IMR-90 (cell line): ENCODE results near the gene HAUS7. TPM values are rescaled to one million over a fixed set of nuclear protein-coding genes. Genes with fewer than 3 reads are reported as not detected.

Experiments used
- ATAC-seq: fragments of 200-7000 bp; cut with Tn5 transposase; 2 replicates; pipeline ENCODE4 v1.9.1; 2020; ENCODE audit warnings: low read depth, mild to moderate bottlenecking, moderate library complexity
- BruUV-seq: library from RNA; stranded (reverse); fragments of 400-500 nt; replicated peaks from 2 replicates; lab custom pipeline; 2021; lab: Mats Ljungman, UMichigan
- CTCF ChIA-PET: fragments of 300-600 bp; formaldehyde crosslinking; extraction: SDS; loops from one replicate; lab custom pipeline; 2021; ENCODE audit warnings: antibody characterized with exemption; lab: Yijun Ruan, JAX
- POLR2A ChIA-PET: fragments of 300-600 bp; sonication (Branson Sonifier 250); formaldehyde crosslinking; loops from one replicate; lab custom pipeline; 2022; ENCODE audit warnings: antibody characterized with exemption; ENCODE audit not compliant: unreplicated experiment; lab: Charles Lee
- DNase-seq: peaks from one replicate; pipeline ENCODE4 v3.0.0; 2013
- H2AFZ ChIP-seq: replicated peaks from 2 replicates; pipeline ENCODE3; 2013; ENCODE audit warnings: low read length, mild to moderate bottlenecking; ENCODE audit not compliant: poor library complexity
- H2AK5ac ChIP-seq: 2 replicates; pipeline ENCODE4 v1.6.1; 2013; ENCODE audit warnings: low read depth, low read length, inconsistent platforms
- H2AK9ac ChIP-seq: replicated peaks from 2 replicates; pipeline ENCODE3; 2013; ENCODE audit warnings: mild to moderate bottlenecking, low read depth, low read length, moderate library complexity; ENCODE audit not compliant: poor library complexity
- H2BK120ac ChIP-seq: 2 replicates; pipeline ENCODE4 v1.6.1; 2013; ENCODE audit warnings: low read depth, low read length, inconsistent platforms
- H2BK15ac ChIP-seq: 3 replicates; pipeline ENCODE4 v1.6.1; 2013; ENCODE audit warnings: low read depth, low read length, inconsistent platforms
- H2BK20ac ChIP-seq: 2 replicates; pipeline ENCODE4 v1.6.1; 2013; ENCODE audit warnings: low read depth, mild to moderate bottlenecking, inconsistent platforms, low read length, moderate library complexity
- H2BK5ac ChIP-seq: 2 replicates; pipeline ENCODE4 v1.6.1; 2013; ENCODE audit warnings: mild to moderate bottlenecking, low read depth, low read length, inconsistent platforms; ENCODE audit not compliant: poor library complexity, severe bottlenecking
- H3K14ac ChIP-seq: replicated peaks from 2 replicates; pipeline ENCODE4 v1.6.1; 2013; ENCODE audit warnings: low read depth, low read length, inconsistent platforms
- H3K18ac ChIP-seq: 2 replicates; pipeline ENCODE4 v1.6.1; 2013; ENCODE audit warnings: low read depth, low read length, control low read depth
- H3K23ac ChIP-seq: 2 replicates; pipeline ENCODE4 v1.6.1; 2013; ENCODE audit warnings: low read depth, low read length, inconsistent platforms
- H3K27ac ChIP-seq: 2 replicates; pipeline ENCODE4 v1.5.1; 2013; ENCODE audit warnings: mild to moderate bottlenecking, control low read depth, low read length; ENCODE audit not compliant: insufficient read depth
- H3K27me3 ChIP-seq: 2 replicates; pipeline ENCODE4 v1.6.1; 2013; ENCODE audit warnings: low read length; ENCODE audit not compliant: control insufficient read depth, insufficient read depth
- H3K36me3 ChIP-seq: 2 replicates; pipeline ENCODE4 v1.6.1; 2013; ENCODE audit warnings: low read length, mixed read lengths; ENCODE audit not compliant: control insufficient read depth, insufficient read depth
- H3K4ac ChIP-seq: 2 replicates; pipeline ENCODE4 v1.6.1; 2013; ENCODE audit warnings: low read depth, low read length, inconsistent platforms
- H3K4me1 ChIP-seq: 2 replicates; pipeline ENCODE4 v1.6.1; 2013; ENCODE audit warnings: low read length, mixed read lengths; ENCODE audit not compliant: control insufficient read depth, insufficient read depth
- H3K4me2 ChIP-seq: 2 replicates; pipeline ENCODE4 v1.6.1; 2013; ENCODE audit warnings: low read depth, mild to moderate bottlenecking, control low read depth, low read length, moderate library complexity
- H3K4me3 ChIP-seq: 2 replicates; pipeline ENCODE4 v1.5.1; 2013; ENCODE audit warnings: low read depth, mild to moderate bottlenecking, control low read depth, low read length, moderate library complexity; ENCODE audit not compliant: insufficient read depth
- H3K56ac ChIP-seq: 2 replicates; pipeline ENCODE4 v1.6.1; 2013; ENCODE audit warnings: low read length, inconsistent platforms; ENCODE audit not compliant: insufficient read depth; ENCODE audit errors: extremely low read depth
- H3K79me1 ChIP-seq, 2 experiments: 2 replicates each; pipeline ENCODE4 v1.6.1; 2013; ENCODE audit warnings: low read length in 2 of 2, inconsistent platforms in 1 of 2, low read depth in 1 of 2
- H3K9ac ChIP-seq: 2 replicates; pipeline ENCODE4 v1.6.1; 2013; ENCODE audit warnings: low read depth, low read length, control low read depth
- H3K9me1 ChIP-seq: 2 replicates; pipeline ENCODE4 v1.6.1; 2013; ENCODE audit warnings: low read length, inconsistent platforms; ENCODE audit not compliant: insufficient read depth
- H3K9me3 ChIP-seq: 2 replicates; pipeline ENCODE4 v1.6.1; 2013; ENCODE audit warnings: low read length; ENCODE audit not compliant: control insufficient read depth, insufficient read depth
- H4K20me1 ChIP-seq: 2 replicates; pipeline ENCODE4 v1.6.1; 2013; ENCODE audit warnings: low read length, inconsistent platforms; ENCODE audit not compliant: insufficient read depth
- H4K5ac ChIP-seq: 2 replicates; pipeline ENCODE4 v1.6.1; 2013; ENCODE audit warnings: mild to moderate bottlenecking, low read depth, low read length, control low read depth
- H4K8ac ChIP-seq, 2 experiments: 2 replicates each; pipeline ENCODE4 v1.6.1; 2013; ENCODE audit warnings: low read depth in 2 of 2, low read length in 2 of 2, control low read depth in 1 of 2, inconsistent platforms in 1 of 2
- H4K91ac ChIP-seq: 2 replicates; pipeline ENCODE4 v1.6.1; 2013; ENCODE audit warnings: low read depth, low read length, inconsistent platforms; ENCODE audit not compliant: insufficient read depth
- BHLHE40 ChIP-seq: fragments of 150-350 bp; IDR thresholded peaks from 2 replicates; pipeline ENCODE4 v1.6.1; 2016; ENCODE audit warnings: mild to moderate bottlenecking, low read depth, low read length
- CEBPB ChIP-seq: IDR thresholded peaks from 2 replicates; pipeline ENCODE4 v1.6.1; 2012; ENCODE audit warnings: low read depth, low read length, improper control_type of control experiment
- CHD1 ChIP-seq: IDR thresholded peaks from 2 replicates; pipeline ENCODE4 v1.6.1; 2012; ENCODE audit warnings: low read depth, low read length, improper control_type of control experiment
- FOS ChIP-seq: fragments of 150-350 bp; IDR thresholded peaks from 2 replicates; pipeline ENCODE4 v1.6.1; 2016; ENCODE audit warnings: low read depth, low read length
- MAFK ChIP-seq: IDR thresholded peaks from 2 replicates; pipeline ENCODE4 v1.6.1; 2012; ENCODE audit warnings: low read depth, low read length, improper control_type of control experiment
- MAZ ChIP-seq: IDR thresholded peaks from 2 replicates; pipeline ENCODE4 v1.6.1; 2012; ENCODE audit warnings: low read depth, mild to moderate bottlenecking, low read length, improper control_type of control experiment, moderate library complexity, borderline replicate concordance
- NFE2L2 ChIP-seq: fragments of 150-350 bp; IDR thresholded peaks from 2 replicates; pipeline ENCODE4 v1.6.1; 2016; ENCODE audit warnings: low read depth, mild to moderate bottlenecking, low read length
- POLR2A ChIP-seq: IDR thresholded peaks from 2 replicates; pipeline ENCODE4 v1.6.1; 2012; ENCODE audit warnings: mild to moderate bottlenecking, low read depth, low read length
- RAD21 ChIP-seq: IDR thresholded peaks from 2 replicates; pipeline ENCODE4 v1.6.1; 2012; ENCODE audit warnings: low read length, improper control_type of control experiment
- RFX5 ChIP-seq: IDR thresholded peaks from 2 replicates; pipeline ENCODE4 v1.8.0; 2012; ENCODE audit warnings: low read depth, mild to moderate bottlenecking, low read length, moderate library complexity
- SMC3 ChIP-seq: fragments of 150-350 bp; IDR thresholded peaks from 2 replicates; pipeline ENCODE4 v1.6.1; 2016; ENCODE audit warnings: low read depth, mild to moderate bottlenecking, antibody characterized with exemption, low read length, moderate library complexity
- WGBS, 2 experiments: methylation state at CpG; one replicate each; pipeline versions ENCODE4 v1.1.5 to v1.1.7; 2013; ENCODE audit warnings: missing lambda C conversion rate in 2 of 2; ENCODE audit not compliant: insufficient read length in 1 of 2; ENCODE audit errors: extremely low coverage in 2 of 2; 5-methylcytosine and 5-hydroxymethylcytosine counted together
- dilution Hi-C: fragments of 300-500 bp; cut with HindIII; formaldehyde crosslinking; loops from one replicate; pipeline ENCODE4 v1.14.3; 2018; ENCODE audit warnings: low sequenced_read_pairs; ENCODE audit not compliant: unreplicated experiment
- in situ Hi-C: fragments of 300-500 bp; cut with MboI; formaldehyde crosslinking; loops from 3 replicates; pipeline ENCODE4 v1.14.3; 2019; ENCODE audit warnings: low sequenced_read_pairs, inconsistent platforms, mixed read lengths
- intact Hi-C: fragments of 100-400 bp; cut with micrococcal nuclease; formaldehyde crosslinking; loops from 2 replicates; pipeline ENCODE4 v1.10.0; 2022
- polyA plus RNA-seq, 3 experiments: library from polyadenylated mRNA; depleted of rRNA; stranded (reverse); fragments of >200 nt; gene quantifications; 2 replicates each; pipeline ENCODE4 v1.2.3, GENCODE V29; 2012; ENCODE audit warnings: low replicate concordance in 1 of 3
- total RNA-seq: library from RNA; depleted of rRNA; stranded (reverse); fragments of >200 nt; gene quantifications from 2 replicates; pipeline ENCODE4 v1.2.3, GENCODE V29; 2012
- TF ChIP-seq, protein P1 (sequence below): fragments of 150-350 bp; IDR thresholded peaks from 2 replicates; pipeline ENCODE4 v1.6.1; 2017; ENCODE audit warnings: mild to moderate bottlenecking, antibody characterized with exemption, low read length, low read depth

Gene HAUS7
- total and polyA plus RNA-seq, 2 of the 4 experiments (the other 2 are of a cell fraction): 10.8 to 25.9 TPM

DNA sequence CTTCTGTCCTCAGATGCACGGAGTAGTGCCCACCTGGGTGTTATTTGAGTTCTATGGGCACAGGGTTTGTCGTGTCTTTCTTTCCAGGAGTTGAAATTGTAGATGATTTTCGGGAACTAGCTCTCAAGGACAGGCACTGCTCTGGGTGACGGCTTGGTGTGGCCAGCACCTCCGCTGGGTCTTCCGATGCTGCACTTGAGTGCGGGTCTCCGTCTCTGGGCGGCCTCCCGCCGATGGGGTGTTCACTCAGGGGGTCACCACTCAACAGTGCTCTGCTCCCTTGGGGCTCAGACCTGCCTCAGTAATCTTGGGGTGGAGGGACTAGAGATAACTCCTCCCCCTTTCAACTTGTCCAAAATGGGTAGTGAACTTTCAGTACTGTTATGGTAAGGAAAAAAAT is 56.6 kb downstream of the HAUS7 start:
- no TSS peak for BruUV-seq
- DNase-seq (no peak), ATAC-seq (no peak)
- no peak overlapping the region for H2AK5ac ChIP-seq
- WGBS, 2 experiments: no CpG with 5 or more reads among the region's 11 CpGs
- dilution Hi-C loops (no loop called here), in situ Hi-C loops (loop anchor here (25.0 kb wide), 1 partner anchor 226 kb away; the partner anchor contains the start of gene MAGEA1), intact Hi-C loops (no loop called here)
- peaks cover 15% of the 10 kb centered on the region for H3K27me3 ChIP-seq
- no peak overlapping the region for H3K4me3 ChIP-seq
- no peak overlapping the region for H4K5ac ChIP-seq
- no peak overlapping the region for H2BK5ac ChIP-seq
- H3K9me3 ChIP-seq: peaks cover 4% of the 10 kb centered on the region; the same call in 1 of the 2 replicates
- no peak overlapping the region for H2BK20ac ChIP-seq
- H3K27ac ChIP-seq: no peak overlapping the region
- CTCF ChIA-PET: no interaction called here
- H3K23ac ChIP-seq: no peak overlapping the region
- no peak overlapping the region for H3K9ac ChIP-seq
- no peak overlapping the region for H3K4ac ChIP-seq
- H2BK15ac ChIP-seq: no peak overlapping the region
- no peak overlapping the region for H3K18ac ChIP-seq
- TF ChIP-seq POLR2A (no peak), BHLHE40 (no peak), RFX5 (no peak), CHD1 (no peak), RAD21 (no peak), MAFK (no peak), NFE2L2 (no peak), FOS (no peak), MAZ (no peak), SMC3 (no peak), CEBPB (no peak)
- TF ChIP-seq, protein P1, sequence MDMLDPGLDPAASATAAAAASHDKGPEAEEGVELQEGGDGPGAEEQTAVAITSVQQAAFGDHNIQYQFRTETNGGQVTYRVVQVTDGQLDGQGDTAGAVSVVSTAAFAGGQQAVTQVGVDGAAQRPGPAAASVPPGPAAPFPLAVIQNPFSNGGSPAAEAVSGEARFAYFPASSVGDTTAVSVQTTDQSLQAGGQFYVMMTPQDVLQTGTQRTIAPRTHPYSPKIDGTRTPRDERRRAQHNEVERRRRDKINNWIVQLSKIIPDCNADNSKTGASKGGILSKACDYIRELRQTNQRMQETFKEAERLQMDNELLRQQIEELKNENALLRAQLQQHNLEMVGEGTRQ: no peak
- H3K4me2 ChIP-seq: no peak overlapping the region
- H2AFZ ChIP-seq: no peak overlapping the region
- H3K79me1 ChIP-seq: no peaks in the 10 kb centered on the region
- no peak overlapping the region for H3K14ac ChIP-seq
- no peaks in the 10 kb centered on the region for H4K20me1 ChIP-seq
- no peaks in the 10 kb centered on the region for H3K4me1 ChIP-seq
- no peak overlapping the region for H4K8ac ChIP-seq
- POLR2A ChIA-PET: no interaction called here
- no peaks in the 10 kb centered on the region for H3K9me1 ChIP-seq
- H2BK120ac ChIP-seq: no peak overlapping the region
- no peak overlapping the region for H3K56ac ChIP-seq
- H3K36me3 ChIP-seq: no peaks in the 10 kb centered on the region
- H2AK9ac ChIP-seq: no peak overlapping the region
- H4K91ac ChIP-seq: no peak overlapping the region
